GM18951 (cell line): ENCODE measurements around the gene OR5H6.

ENCODE experiments used
- POLR2A ChIP-seq: IDR thresholded peaks from 4 replicates; pipeline ENCODE4 v1.6.1; 2011; ENCODE audit warnings: mild to moderate bottlenecking; ENCODE audit not compliant: insufficient read length, insufficient read depth; ENCODE audit errors: extremely low read depth
- in situ Hi-C: fragments of 300-500 bp; cut with MboI; formaldehyde crosslinking; loops from one replicate; pipeline ENCODE4 v1.12.0; 2022; ENCODE audit warnings: low sequenced_read_pairs, mixed read lengths, inconsistent platforms; ENCODE audit not compliant: unreplicated experiment

OR5H6 gene

DNA sequence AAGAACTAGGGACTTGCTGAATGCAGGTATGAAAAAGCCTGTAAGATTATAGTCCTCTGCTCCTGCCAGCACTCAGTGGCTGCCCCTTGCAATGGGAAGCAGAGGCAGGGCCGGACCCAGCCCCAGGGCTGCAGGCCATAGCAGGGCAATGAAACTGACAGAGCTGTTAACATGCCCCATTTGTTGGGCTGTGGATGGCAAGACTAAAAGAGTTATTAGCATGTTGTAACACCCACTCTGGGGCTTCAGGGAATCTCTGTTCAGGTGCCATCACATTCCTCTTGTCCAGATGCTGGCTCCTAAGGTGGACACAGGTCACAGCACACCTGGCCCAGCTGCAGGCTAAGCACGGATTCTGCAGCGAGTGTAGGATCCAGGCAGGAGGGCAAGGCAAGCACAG, 10.9 kb downstream of the OR5H6 start:
- in situ Hi-C loops = no loop called here
- TF ChIP-seq POLR2A = no peak

- TF ChIP-seq POLR2A = no peak
- in situ Hi-C loops = no loop called here
Observed at GRCh38 chr3:98282205-98282604, 18.2 kb downstream of the OR5H6 start, which contains the start of gene OR5H2. TSS of gene OR5H2 (plus strand) at chr3:98282505. CDS start at chr3:98282903, 398 bp downstream.

- in situ Hi-C loops = no loop called here
- TF ChIP-seq POLR2A = no peak
Observed at GRCh38 chr3:98290916-98291315, 26.9 kb downstream of the OR5H6 start.

- no peak for TF ChIP-seq POLR2A
- in situ Hi-C loops = no loop called here
Observed at GRCh38 chr3:98291332-98291957, 27.4 kb downstream of the OR5H6 start.
